ENCODE data around the gene PDRG1.

Gene PDRG1

GRCh38 chr20:31909253-31910070 is 42.4 kb downstream of the PDRG1 start:
- no peak overlapping the region for H3K4me3 ChIP-seq (ENCODE audit: low read depth, low read length)
- DNase-seq (ENCODE audit: low read depth), result no peak
- no peak for TF ChIP-seq MAX (IDR thresholded peaks at IDR 0.05; ENCODE audit: low read depth, low read length)
- TF ChIP-seq CTCF (IDR thresholded peaks at IDR 0.05; ENCODE audit: low read depth, low read length), result no peak
- TF ChIP-seq POLR2A (IDR thresholded peaks at IDR 0.05; ENCODE audit: extremely low read depth, insufficient read length), result no peak
- no peak for TF ChIP-seq MYC (IDR thresholded peaks at IDR 0.05; ENCODE audit: low read depth, low read length)

GRCh38 chr20:31908424-31908823 is 43.4 kb downstream of the PDRG1 start:
- no peak overlapping the region for H3K4me3 ChIP-seq (ENCODE audit: low read depth, low read length)
- TF ChIP-seq POLR2A (IDR thresholded peaks at IDR 0.05; ENCODE audit: extremely low read depth, insufficient read length) (no peak), CTCF (IDR thresholded peaks at IDR 0.05; ENCODE audit: low read depth, low read length) (no peak), MYC (IDR thresholded peaks at IDR 0.05; ENCODE audit: low read depth, low read length) (no peak), MAX (IDR thresholded peaks at IDR 0.05; ENCODE audit: low read depth, low read length) (no peak)
- no peak for DNase-seq (ENCODE audit: low read depth)

- no peak overlapping the region for H3K4me3 ChIP-seq (ENCODE audit: low read depth, low read length)
- TF ChIP-seq POLR2A (IDR thresholded peaks at IDR 0.05; ENCODE audit: extremely low read depth, insufficient read length) (no peak), CTCF (IDR thresholded peaks at IDR 0.05; ENCODE audit: low read depth, low read length) (no peak), MYC (IDR thresholded peaks at IDR 0.05; ENCODE audit: low read depth, low read length) (no peak), MAX (IDR thresholded peaks at IDR 0.05; ENCODE audit: low read depth, low read length) (no peak)
- no peak for DNase-seq (ENCODE audit: low read depth)
Measured at GRCh38 chr20:31908016-31908415, 43.8 kb downstream of the PDRG1 start.

- TF ChIP-seq MAX (IDR thresholded peaks at IDR 0.05; ENCODE audit: low read depth, low read length), result no peak
- no peak for TF ChIP-seq POLR2A (IDR thresholded peaks at IDR 0.05; ENCODE audit: extremely low read depth, insufficient read length)
- no peak for TF ChIP-seq MYC (IDR thresholded peaks at IDR 0.05; ENCODE audit: low read depth, low read length)
Measured at GRCh38 chr20:31907046-31907445, 44.8 kb downstream of the PDRG1 start.

GRCh38 chr20:31906001-31906400 is 45.8 kb downstream of the PDRG1 start:
- DNase-seq (ENCODE audit: low read depth), result no peak
- TF ChIP-seq CTCF (IDR thresholded peaks at IDR 0.05; ENCODE audit: low read depth, low read length), result no peak
- TF ChIP-seq POLR2A (IDR thresholded peaks at IDR 0.05; ENCODE audit: extremely low read depth, insufficient read length), result no peak
- no peak for TF ChIP-seq MYC (IDR thresholded peaks at IDR 0.05; ENCODE audit: low read depth, low read length)
- no peak for TF ChIP-seq MAX (IDR thresholded peaks at IDR 0.05; ENCODE audit: low read depth, low read length)

More at GRCh38 chr20:31907046-31907445, 44.8 kb downstream of the PDRG1 start:
- no peak for DNase-seq (ENCODE audit: low read depth)
- no peak overlapping the region for H3K4me3 ChIP-seq (ENCODE audit: low read depth, low read length)

GRCh38 chr20:31903627-31904386 is 48.0 kb downstream of the PDRG1 start:
- H3K4me3 ChIP-seq (ENCODE audit: low read depth, low read length), result no peak overlapping the region
- no peak for DNase-seq (ENCODE audit: low read depth)
- TF ChIP-seq MAX (IDR thresholded peaks at IDR 0.05; ENCODE audit: low read depth, low read length) (no peak), CTCF (IDR thresholded peaks at IDR 0.05; ENCODE audit: low read depth, low read length) (no peak), POLR2A (IDR thresholded peaks at IDR 0.05; ENCODE audit: extremely low read depth, insufficient read length) (no peak), MYC (IDR thresholded peaks at IDR 0.05; ENCODE audit: low read depth, low read length) (no peak)

More at GRCh38 chr20:31906001-31906400, 45.8 kb downstream of the PDRG1 start:
- no peak overlapping the region for H3K4me3 ChIP-seq (ENCODE audit: low read depth, low read length)
